ENCODE data around the gene FCER1G.
A peak's percentile ranks its signal among the peaks of the same experiment; 100 is the strongest.
"Not testable (repeated sequence)": the region's sequence is repeated elsewhere in the genome, so short reads cannot be mapped to it uniquely, and the experiment has no call there.

FCER1G gene

GRCh38 chr1:161235957-161236775 lies 21.1 kb downstream of the FCER1G start:
- no peak for DNase-seq

- DNase-seq, result no peak
These were observed 23.0 kb downstream of the FCER1G start, which contains the start of gene NR1I3 for GRCh38 chr1:161238039-161238473. TSS of gene NR1I3 (minus strand) at chr1:161238203. CDS start at chr1:161236565, 1,638 bp downstream.

DNA sequence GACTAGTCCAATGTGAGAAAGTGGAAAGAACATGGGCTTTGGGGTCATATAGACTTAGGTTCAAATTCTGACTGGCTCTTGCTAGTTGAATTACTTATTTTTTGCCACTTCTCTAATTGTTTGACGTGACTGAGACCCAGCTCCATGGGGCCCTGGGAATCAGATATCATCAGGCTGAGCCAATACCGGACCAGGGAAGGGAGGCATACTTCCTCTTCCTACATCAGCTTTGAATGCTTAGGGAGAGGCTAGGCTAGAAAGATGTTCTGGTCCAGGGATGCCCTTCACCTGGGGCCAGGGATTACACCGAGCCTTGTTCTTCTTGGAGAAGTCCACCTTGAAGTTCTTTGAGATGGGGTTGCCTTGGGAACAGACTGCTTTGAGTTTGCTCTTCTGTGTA lies 26.6 kb downstream of the FCER1G start:
- DNase-seq, result no peak

GRCh38 chr1:161242313-161242712 lies 27.2 kb downstream of the FCER1G start:
- no peak for DNase-seq

- DNase-seq, result no peak
These were observed 29.8 kb downstream of the FCER1G start for GRCh38 chr1:161244888-161245287.

DNA sequence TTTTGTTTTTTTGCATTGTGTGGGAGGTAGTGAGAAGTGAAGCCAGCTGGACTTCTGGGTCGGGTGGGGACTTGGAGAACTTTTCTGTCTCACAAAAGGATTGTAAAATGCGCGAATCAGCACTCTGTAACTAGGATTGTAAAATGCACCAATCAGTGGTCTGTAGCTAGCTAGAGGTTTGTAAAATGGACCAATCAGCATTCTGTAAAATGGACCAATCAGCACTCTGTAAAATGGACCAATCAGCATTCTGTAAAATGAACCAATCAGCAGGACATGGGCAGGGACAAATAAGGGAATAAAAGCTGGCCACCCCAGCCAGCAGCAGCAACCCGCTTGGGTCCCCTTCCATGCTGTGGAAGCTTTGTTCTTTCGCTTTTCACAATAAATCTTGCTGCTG lies 35.0 kb downstream of the FCER1G start:
- not testable (repeated sequence) for DNase-seq

DNA sequence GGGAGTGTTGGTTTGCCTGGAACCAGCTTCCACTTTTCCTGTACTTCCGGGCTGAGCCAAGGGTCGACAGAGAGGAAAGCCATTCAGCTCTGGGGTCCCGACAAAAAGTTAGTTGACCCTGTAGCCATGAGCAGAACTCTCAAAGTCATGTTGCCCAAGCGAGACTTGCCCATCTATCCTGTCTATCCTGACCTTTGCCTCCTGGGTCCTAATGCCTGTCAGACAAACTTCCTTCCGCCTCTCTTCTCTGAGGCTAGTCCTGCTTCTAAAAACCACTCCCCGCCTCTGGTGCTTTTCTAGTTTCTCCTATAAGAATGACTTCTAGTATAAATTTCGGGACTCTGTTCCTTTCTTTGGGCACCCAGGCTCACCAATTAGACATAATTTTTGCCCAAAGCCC lies 35.7 kb downstream of the FCER1G start:
- no peak for DNase-seq

DNA sequence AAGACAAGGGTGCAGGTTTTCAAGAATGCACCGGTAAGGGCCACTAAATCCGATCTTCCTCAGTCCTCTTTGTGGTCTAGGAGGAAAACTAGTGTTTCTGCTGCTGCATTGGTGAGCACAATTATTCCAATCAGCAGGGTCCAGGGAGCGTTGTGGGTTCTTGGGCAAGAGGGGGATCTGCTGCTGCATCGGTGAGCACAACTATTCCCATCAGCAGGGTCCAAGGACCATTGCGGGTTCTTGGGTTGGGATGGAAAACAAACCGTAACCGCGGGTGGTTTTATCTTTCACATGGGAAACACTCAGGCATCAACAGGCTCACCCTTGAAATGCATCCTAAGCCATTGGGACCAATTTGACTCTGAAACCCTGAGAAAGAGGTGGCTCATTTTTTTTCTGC lies 36.5 kb downstream of the FCER1G start:
- DNase-seq, result no peak

GRCh38 chr1:161255302-161255701 lies 40.2 kb downstream of the FCER1G start:
- not testable (repeated sequence) for DNase-seq

DNA sequence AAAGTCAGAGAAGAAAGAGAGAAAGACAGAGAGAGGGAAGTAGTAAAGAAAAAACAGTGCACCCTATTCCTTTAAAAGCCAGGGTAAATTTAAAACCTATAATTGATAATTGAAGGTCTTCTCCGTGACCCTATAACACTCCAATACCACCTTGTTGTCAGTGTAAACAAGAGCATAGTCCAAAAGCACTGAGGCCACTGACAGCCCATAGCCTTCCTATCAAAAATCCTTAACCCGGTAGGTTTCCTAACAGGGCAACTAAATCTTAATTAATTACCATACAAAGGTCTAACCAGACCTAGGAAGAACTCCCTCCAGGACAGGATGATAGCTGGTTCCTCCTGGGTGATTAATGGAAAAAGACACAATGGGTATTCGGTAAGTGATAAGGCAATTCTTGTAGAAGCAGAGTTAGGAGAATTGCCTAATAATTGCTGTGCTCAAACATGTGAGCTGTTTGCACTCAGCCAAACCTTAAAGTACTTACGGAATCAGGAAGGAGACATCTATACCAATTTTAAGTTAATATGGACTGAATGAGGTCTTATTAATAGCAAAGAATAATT lies 40.9 kb downstream of the FCER1G start:
- not testable (repeated sequence) for DNase-seq

DNA sequence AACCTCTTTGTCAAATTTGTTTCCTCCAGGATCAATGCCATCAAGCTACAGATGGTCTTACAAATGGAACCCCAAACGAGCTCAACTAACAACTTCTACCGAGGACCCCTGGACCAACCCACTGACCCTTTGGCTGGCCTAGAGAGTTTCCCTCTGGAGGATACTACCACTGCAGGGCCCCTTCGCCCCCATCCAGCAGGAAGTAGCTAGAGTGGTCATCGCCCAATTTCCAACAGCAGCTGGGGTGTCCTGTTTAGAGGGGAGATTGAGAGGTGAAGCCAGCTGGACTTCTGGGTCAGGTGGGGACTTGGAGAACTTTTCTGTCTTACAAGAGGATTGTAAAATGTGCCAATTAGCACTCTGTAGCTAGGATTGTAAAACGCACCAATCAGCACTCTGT lies 42.0 kb downstream of the FCER1G start:
- not testable (repeated sequence) for DNase-seq

DNA sequence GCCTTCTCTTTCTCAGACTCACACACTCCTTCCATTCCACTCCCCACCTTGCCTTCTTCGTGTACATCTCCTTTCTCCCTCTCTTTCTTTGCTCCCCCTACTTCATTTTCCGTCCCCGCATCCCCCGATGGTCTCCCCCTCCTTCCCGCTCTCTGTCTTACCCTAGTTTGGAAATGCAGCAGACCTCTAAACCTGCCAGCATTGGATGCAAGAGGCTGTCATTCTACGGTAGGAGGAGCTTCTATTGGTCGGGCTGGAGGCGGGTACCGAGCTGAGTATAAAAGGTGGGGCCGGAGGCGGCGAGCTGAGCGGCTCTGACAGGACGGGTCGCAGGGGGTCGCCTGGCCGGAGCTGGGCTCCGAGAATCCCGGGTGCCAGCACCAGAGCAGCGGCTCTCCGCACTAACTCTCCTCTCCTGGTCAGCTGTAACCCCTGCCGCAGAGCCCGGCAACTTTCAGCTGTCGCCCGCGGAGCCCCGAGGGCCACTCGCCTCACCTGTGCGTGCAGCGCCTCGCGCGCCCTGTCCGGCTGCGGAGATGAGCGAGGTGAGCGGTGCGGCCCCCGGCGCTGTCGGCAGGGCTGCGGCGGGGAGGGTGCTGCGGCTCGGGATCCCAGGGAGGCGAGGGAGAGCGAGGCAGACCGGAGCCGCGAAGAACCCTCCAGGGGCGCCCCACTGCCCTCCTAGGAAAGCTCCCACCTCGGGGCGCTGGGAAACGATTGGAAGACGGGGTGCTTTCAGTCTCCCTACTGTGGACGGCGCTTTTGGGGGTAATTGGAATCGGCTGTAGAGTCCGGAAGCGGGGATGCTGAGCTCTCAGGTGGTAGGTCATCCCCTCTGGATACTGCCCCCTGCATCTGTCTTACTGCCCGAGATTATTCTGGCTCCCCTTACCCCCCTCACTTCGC lies 43.6 kb downstream of the FCER1G start, which contains the start of gene PCP4L1:
Gene PCP4L1, plus strand, starts transcription at position 307 of the 906 bp plus-strand sequence. Its CDS starts 230 bp downstream, at position 537.
- DNase-seq, result peak; percentile 42

GRCh38 chr1:161259345-161259702 lies 44.2 kb downstream of the FCER1G start:
- no peak for DNase-seq

DNA sequence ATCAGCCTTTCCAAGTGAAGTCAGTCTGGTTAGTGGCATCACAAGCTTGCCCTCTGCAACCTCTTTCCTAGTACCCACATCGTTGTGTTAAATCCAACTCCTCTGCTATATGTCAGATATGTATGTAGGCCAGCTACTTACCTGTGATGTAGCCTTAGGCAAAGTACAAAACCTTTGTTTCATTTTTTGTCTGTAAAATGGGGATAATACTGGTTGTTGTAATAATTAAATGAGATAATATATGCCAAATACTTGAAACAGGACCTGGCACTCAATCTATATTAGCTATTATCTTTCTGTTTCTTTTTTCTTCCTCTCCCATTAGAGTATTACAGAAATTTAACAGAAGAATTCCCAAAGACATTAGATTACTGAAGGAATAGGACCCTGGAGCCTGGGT lies 44.7 kb downstream of the FCER1G start:
- DNase-seq, result no peak

- no peak for DNase-seq
These were observed 45.5 kb downstream of the FCER1G start for GRCh38 chr1:161260376-161261260.

DNA sequence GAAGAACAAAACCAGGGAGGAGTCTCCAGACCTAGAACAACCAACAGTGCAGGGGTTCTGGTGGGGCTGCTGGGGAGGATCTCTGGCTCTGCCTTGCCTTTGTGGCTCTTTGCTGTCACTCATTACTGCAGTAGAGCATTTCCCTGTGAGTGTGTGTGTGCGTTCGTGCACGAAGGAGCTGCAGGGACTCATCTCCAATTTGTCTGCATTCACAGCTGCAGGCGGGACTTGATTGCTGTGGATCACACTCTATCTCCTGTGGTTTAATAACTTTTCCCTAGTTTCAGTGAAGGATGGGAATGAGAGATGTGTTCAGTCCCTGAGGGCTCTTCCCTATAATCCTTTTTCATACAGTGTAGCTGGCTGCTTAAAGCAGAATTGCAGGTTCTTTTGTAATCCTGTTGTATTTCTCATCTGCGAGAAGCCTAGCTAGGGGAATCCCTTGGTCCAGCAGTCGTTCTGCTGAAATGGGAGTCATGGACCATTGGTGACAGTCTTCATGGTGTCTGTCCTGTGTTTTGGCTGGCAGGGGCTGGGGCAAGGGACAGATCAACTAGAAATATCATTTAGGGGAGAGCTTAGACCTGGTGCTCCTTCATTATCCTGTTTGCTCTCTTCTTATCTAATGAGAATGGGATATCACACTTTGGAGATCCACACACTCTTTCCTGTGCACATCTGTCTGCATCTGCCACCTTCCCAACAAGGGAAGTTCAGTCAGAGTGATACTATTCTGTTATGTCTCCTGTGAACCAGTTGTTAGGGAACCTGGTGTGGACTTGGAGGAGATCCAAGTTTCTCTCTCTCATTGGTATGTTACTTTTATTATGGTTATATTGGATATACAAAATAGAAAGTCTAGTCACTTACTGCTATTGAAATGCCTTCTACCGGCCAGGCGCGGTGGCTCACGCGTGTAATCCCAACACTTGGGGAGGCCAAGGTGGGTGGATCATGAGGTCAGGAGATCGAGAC lies 46.5 kb downstream of the FCER1G start:
- no peak for DNase-seq

- DNase-seq, result no peak
These were observed 50.2 kb downstream of the FCER1G start for GRCh38 chr1:161265305-161265704.

DNA sequence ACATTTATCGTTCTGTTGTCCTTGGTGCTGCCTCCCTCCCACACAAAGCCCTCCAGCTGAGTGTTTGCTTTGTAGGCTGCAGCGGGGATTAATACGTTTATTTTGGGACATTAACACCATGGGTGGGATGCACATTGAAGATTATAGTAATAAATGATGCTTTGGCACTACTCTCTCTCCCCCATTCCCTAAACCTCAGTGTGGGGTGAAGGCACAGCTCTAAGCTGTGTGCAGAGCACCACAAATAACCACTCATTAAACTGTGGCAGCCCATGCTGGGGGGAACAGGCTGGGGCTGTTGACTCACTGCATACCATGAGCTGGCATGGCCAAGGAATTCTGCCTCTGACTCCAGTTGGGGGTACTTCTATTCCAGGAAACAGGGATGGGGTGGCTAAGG lies 51.1 kb downstream of the FCER1G start:
- DNase-seq, result no peak

- DNase-seq, result no peak
These were observed 51.7 kb downstream of the FCER1G start for GRCh38 chr1:161266836-161267235.

DNA sequence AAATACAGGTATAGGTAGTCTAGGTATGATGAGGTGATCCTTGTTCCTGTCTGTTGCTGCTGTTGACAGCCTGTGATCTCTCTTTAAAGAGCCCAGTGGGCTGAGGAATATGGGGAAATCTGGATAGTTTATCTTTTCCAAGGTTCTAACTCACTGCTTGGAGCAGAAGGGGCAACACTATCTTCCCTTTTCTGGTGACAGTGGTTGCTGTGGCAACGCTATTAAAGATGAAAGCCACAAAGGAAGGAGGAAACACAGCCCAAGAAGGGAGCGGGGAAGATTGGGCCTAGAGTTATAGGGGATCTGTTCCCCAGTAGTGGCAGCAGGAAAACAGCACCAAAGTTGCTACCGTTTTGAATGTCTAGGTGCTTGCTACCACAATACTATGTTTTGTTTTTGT lies 52.2 kb downstream of the FCER1G start:
- DNase-seq, result no peak

All from activated naive CD4-positive, alpha-beta T cell treated with Interleukin-2 at 50 U/mL for 16 hours (primary cell).